Lower leg skin (tissue), 4 donors: ENCODE measurements around the gene MYO15B. TPM values are rescaled to one million over a fixed set of nuclear protein-coding genes. Genes with fewer than 3 reads are reported as not detected.

Experiments used
- DNase-seq, 2 donors: peaks; one replicate each; pipeline ENCODE4 v3.0.0-alpha.2; 2019; ENCODE audit warnings: low spot score in 2 of 2
- H3K4me3 ChIP-seq: fragments of 200-600 bp; sonication (generic); 2 replicates; pipeline ENCODE4 v1.5.1; 2017; ENCODE audit warnings: mild to moderate bottlenecking, low read depth; ENCODE audit not compliant: poor library complexity, severe bottlenecking
- POLR2A ChIP-seq, 2 donors: fragments of 450-650 bp; IDR thresholded peaks; one replicate each; pipeline ENCODE4 v1.6.1; 2016 to 2017; ENCODE audit warnings: antibody characterized with exemption in 2 of 2, mild to moderate bottlenecking in 1 of 2, moderate library complexity in 1 of 2
- WGBS, 2 donors: methylation state at CpG; one replicate each; pipeline ENCODE4 v1.1.5; 2018; 5-methylcytosine and 5-hydroxymethylcytosine counted together
- intact Hi-C: fragments of 100-400 bp; cut with DNase I; formaldehyde crosslinking; loops from one replicate; pipeline ENCODE4 v1.15.0; 2023; ENCODE audit warnings: low total_unique reads
- total RNA-seq, 4 donors: library from RNA; depleted of rRNA; stranded (reverse); fragments of >200 nt; gene quantifications; one replicate each; pipeline ENCODE4 v1.1.0, GENCODE V29; 2016
- TF ChIP-seq, protein P1 (sequence below), 3 donors: fragments of 450-650 bp; IDR thresholded peaks; one replicate each; pipeline ENCODE4 v1.5.1; 2016; ENCODE audit warnings: antibody characterized with exemption in 3 of 3, mild to moderate bottlenecking in 3 of 3, moderate library complexity in 2 of 3

The MYO15B gene
- total RNA-seq, 4 donors from 2014 or later, result 32.1 to 103 (median 38.9) TPM

DNA sequence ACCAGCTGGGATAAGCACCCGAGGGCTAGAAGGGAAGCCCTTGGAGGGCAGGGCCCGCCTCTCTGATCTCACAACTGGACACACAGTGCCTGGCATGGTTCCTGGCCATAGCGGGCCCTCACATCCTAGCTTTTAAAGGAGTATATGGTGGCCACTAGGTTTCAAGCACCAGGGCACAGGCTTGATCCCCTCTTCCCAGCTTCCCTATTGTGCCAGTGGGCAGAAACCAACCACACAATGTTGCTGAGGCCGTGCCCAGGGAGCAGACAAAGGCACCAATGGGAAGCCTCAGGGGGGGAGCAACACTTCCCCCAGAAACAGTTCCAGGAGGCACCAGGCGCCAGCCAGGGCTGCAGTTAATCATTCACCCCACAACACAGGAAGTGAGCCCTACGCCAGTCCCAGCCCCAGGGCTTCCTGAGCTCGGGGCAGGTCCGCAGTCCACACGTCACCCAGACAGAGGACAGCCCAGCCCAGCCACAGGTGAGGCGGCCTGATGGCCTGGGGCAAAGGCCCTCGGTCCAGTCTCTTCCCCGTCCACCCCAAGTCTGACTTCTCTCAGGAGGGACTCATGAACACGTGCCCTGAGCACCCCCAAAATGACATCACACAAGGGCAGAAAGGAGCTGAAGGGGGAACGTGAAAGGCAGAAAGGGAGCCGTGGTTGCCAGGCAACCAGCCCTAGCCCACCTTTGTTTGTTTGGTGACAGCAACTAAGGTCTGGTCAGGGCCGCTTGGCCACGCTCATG, 58.5 kb downstream of the MYO15B start:
- WGBS, 2 donors, result 63 to 77% methylated on average over 15 to 17 of the region's 17 CpGs
- intact Hi-C loops, result no loop called here
- no peak overlapping the region for H3K4me3 ChIP-seq
- no peak for TF ChIP-seq POLR2A (IDR thresholded peaks at IDR 0.05)
- TF ChIP-seq, protein P1, sequence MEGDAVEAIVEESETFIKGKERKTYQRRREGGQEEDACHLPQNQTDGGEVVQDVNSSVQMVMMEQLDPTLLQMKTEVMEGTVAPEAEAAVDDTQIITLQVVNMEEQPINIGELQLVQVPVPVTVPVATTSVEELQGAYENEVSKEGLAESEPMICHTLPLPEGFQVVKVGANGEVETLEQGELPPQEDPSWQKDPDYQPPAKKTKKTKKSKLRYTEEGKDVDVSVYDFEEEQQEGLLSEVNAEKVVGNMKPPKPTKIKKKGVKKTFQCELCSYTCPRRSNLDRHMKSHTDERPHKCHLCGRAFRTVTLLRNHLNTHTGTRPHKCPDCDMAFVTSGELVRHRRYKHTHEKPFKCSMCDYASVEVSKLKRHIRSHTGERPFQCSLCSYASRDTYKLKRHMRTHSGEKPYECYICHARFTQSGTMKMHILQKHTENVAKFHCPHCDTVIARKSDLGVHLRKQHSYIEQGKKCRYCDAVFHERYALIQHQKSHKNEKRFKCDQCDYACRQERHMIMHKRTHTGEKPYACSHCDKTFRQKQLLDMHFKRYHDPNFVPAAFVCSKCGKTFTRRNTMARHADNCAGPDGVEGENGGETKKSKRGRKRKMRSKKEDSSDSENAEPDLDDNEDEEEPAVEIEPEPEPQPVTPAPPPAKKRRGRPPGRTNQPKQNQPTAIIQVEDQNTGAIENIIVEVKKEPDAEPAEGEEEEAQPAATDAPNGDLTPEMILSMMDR (IDR thresholded peaks at IDR 0.05), result no peak
- no peak for DNase-seq

DNA sequence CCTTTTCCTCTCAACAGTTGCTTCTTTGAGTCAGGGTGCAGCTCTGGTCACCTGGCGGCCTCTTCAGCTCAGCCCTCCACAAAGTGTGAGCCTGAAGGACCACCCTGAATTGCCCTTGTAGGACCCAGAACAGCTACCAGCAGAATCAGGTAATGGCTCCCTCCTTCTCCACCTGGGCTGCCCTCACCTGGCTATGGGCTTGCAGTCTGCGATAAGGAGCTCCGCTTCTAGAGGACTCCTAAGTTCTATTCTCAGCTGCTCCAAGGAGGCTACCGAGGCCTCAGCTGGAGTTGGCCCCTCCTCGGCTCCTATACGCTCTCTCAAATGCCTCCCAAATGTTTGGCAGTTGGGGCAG, 59.0 kb downstream of the MYO15B start:
- 93 to 94% methylated on average over 6 of the region's 6 CpGs for WGBS, 2 donors
- intact Hi-C loops, result no loop called here
- TF ChIP-seq, protein P1 (IDR thresholded peaks at IDR 0.05), result no peak
- TF ChIP-seq POLR2A (IDR thresholded peaks at IDR 0.05), result no peak
- no peak for DNase-seq
- no peak overlapping the region for H3K4me3 ChIP-seq

DNA sequence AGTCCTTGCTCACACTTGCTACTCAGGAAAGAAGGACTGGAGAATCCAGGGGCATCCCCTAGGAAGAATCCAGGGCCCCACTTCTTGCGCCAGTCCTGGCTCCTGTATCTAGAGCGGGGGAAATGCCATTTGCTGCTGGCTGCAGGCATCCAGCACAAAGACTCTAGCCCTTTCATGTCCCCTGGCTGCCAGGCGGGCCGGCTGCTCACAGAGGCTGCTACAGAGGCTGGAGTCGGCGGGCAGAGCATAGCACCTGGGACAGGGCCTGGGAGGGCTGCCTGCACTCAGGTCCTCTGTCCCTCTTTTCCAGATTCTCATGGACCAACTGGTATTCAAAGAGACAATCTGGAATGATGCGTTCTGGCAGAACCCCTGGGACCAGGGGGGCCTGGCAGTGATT, 59.5 kb downstream of the MYO15B start:
- TF ChIP-seq POLR2A (IDR thresholded peaks at IDR 0.05), result no peak
- TF ChIP-seq, protein P1 (IDR thresholded peaks at IDR 0.05), result no peak
- DNase-seq, result no peak
- no peak overlapping the region for H3K4me3 ChIP-seq
- intact Hi-C loops, result no loop called here
- WGBS, 2 donors, result 85 to 96% methylated on average over 7 of the region's 7 CpGs

DNA sequence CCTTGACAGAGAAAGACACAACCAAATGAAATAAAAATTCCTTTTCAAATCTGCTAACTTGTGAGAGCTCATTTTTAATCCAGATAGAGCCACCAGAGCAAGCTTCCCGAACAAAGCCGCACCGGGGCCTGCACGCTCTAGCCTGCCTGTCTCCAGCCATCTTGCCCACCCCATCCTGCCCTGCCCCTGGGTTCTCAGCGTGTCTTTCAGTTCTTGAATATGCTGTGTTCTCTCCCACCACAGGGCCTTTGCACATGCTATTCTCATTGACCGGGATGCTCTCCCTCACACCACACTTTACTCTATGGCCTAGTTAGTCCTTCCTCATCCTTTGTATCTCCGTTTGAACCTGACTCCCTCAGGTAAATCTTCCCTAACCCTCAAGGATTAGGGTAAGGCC, 60.3 kb downstream of the MYO15B start:
- TF ChIP-seq, protein P1 (IDR thresholded peaks at IDR 0.05), result no peak
- TF ChIP-seq POLR2A (IDR thresholded peaks at IDR 0.05), result no peak
- no peak overlapping the region for H3K4me3 ChIP-seq
- WGBS, 2 donors, result 95 to 96% methylated on average over 7 of the region's 7 CpGs
- no peak for DNase-seq
- intact Hi-C loops, result no loop called here

DNA sequence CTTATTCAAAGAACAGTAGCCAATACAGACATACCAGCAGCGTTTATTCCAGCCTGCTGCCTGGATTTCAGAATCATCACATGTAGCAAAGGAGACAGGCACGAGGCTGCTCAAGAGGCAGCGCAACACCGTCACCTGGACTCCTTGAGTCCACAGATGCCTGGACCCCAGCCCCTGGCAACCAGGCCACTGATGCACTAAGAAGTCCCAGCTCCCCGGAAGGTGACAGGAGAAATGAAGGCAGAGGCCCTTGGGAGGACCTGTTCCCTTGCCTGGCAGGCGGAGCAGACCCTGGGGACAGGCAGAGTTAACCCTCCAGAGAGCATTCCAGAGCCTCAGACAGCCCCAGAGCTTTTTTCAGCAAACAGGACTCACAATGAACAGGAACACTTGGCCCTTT, 62.1 kb downstream of the MYO15B start:
- 89 to 93% methylated on average over 5 to 6 of the region's 6 CpGs for WGBS, 2 donors
- DNase-seq, result no peak
- intact Hi-C loops, result loop anchor here (5.0 kb wide), 1 partner anchor 47 kb away; no protein-coding TSS in a partner anchor
- TF ChIP-seq POLR2A (IDR thresholded peaks at IDR 0.05), result no peak
- TF ChIP-seq, protein P1 (IDR thresholded peaks at IDR 0.05), result no peak
- H3K4me3 ChIP-seq, result no peak overlapping the region

DNA sequence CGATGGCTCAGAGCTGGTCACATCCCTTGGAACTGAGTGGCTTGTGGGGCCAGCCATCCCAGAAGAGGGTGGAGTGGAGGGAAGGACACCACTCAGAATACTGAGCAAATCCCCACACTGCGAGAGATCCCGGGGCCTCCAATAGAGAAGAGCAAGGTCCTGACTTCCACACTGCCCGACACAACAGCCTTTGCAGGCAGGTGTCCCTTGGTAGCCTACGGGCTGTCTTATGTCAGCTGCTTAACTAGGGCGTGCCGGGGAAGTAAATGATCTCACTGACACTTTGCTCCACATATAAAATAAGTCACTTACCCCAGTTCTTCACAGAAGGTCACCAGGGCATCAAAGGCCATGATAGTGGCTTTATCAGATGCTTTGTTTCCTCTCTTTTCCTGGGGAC, 63.3 kb downstream of the MYO15B start:
- no peak for TF ChIP-seq POLR2A (IDR thresholded peaks at IDR 0.05)
- TF ChIP-seq, protein P1 (IDR thresholded peaks at IDR 0.05), result no peak
- H3K4me3 ChIP-seq, result no peak overlapping the region
- DNase-seq, result no peak
- 91% methylated on average over 7 of the region's 7 CpGs for WGBS, 2 donors
- intact Hi-C loops, result loop anchor here (5.0 kb wide), 1 partner anchor 49 kb away; no protein-coding TSS in a partner anchor
